Measurements from ENCODE around the gene BPIFB2.

Gene BPIFB2

GRCh38 chr20:32987044-32987825 is 20.3 kb upstream of the BPIFB2 start:
- TF ChIP-seq REST (IDR thresholded peaks at IDR 0.05; ENCODE audit: low read depth) (no peak), TCF12 (IDR thresholded peaks at IDR 0.05; ENCODE audit: low read depth) (no peak)

- TF ChIP-seq NFIC (IDR thresholded peaks at IDR 0.05) (no peak), MAX (IDR thresholded peaks at IDR 0.05) (no peak), REST (IDR thresholded peaks at IDR 0.05; ENCODE audit: low read depth) (no peak), CREB1 (IDR thresholded peaks at IDR 0.05; ENCODE audit: low read depth) (no peak), USF1 (IDR thresholded peaks at IDR 0.05) (no peak), EGR1 (IDR thresholded peaks at IDR 0.05) (no peak), EP300 (IDR thresholded peaks at IDR 0.05; ENCODE audit: borderline replicate concordance) (no peak), RAD21 (IDR thresholded peaks at IDR 0.05; ENCODE audit: low read depth) (no peak), CEBPB (IDR thresholded peaks at IDR 0.05) (no peak), FOXM1 (IDR thresholded peaks at IDR 0.05; ENCODE audit: borderline replicate concordance, low read depth) (no peak), TEAD4 (IDR thresholded peaks at IDR 0.05) (no peak), TCF12 (IDR thresholded peaks at IDR 0.05; ENCODE audit: low read depth) (no peak), TAF1 (IDR thresholded peaks at IDR 0.05; ENCODE audit: low read depth) (no peak), YY1 (IDR thresholded peaks at IDR 0.05; ENCODE audit: low read depth) (no peak), ZBTB7A (IDR thresholded peaks at IDR 0.05; ENCODE audit: low read depth) (no peak)
These were observed 19.5 kb upstream of the BPIFB2 start for GRCh38 chr20:32988008-32988407.

GRCh38 chr20:32989507-32990283 is 17.8 kb upstream of the BPIFB2 start:
- TF ChIP-seq RAD21 (IDR thresholded peaks at IDR 0.05; ENCODE audit: low read depth): no peak
- TF ChIP-seq TEAD4 (IDR thresholded peaks at IDR 0.05): no peak
- TF ChIP-seq MAX (IDR thresholded peaks at IDR 0.05): no peak
- TF ChIP-seq USF1 (IDR thresholded peaks at IDR 0.05): no peak
- no peak for TF ChIP-seq NFIC (IDR thresholded peaks at IDR 0.05)
- no peak for TF ChIP-seq REST (IDR thresholded peaks at IDR 0.05; ENCODE audit: low read depth)
- TF ChIP-seq TAF1 (IDR thresholded peaks at IDR 0.05; ENCODE audit: low read depth): no peak
- no peak for TF ChIP-seq EP300 (IDR thresholded peaks at IDR 0.05; ENCODE audit: borderline replicate concordance)
- no peak for TF ChIP-seq ZBTB7A (IDR thresholded peaks at IDR 0.05; ENCODE audit: low read depth)
- no peak for TF ChIP-seq EGR1 (IDR thresholded peaks at IDR 0.05)
- TF ChIP-seq YY1 (IDR thresholded peaks at IDR 0.05; ENCODE audit: low read depth): no peak
- TF ChIP-seq CEBPB (IDR thresholded peaks at IDR 0.05): no peak
- TF ChIP-seq CREB1 (IDR thresholded peaks at IDR 0.05; ENCODE audit: low read depth): no peak
- TF ChIP-seq FOXM1 (IDR thresholded peaks at IDR 0.05; ENCODE audit: borderline replicate concordance, low read depth): no peak

GRCh38 chr20:32990426-32990825 is 17.1 kb upstream of the BPIFB2 start:
- TF ChIP-seq ZBTB7A (IDR thresholded peaks at IDR 0.05; ENCODE audit: low read depth) (no peak), MAX (IDR thresholded peaks at IDR 0.05) (no peak), TCF12 (IDR thresholded peaks at IDR 0.05; ENCODE audit: low read depth) (no peak), REST (IDR thresholded peaks at IDR 0.05; ENCODE audit: low read depth) (no peak)

All from Ishikawa (cell line).